ENCODE measurements around the gene KRTAP2-4.

DNA sequence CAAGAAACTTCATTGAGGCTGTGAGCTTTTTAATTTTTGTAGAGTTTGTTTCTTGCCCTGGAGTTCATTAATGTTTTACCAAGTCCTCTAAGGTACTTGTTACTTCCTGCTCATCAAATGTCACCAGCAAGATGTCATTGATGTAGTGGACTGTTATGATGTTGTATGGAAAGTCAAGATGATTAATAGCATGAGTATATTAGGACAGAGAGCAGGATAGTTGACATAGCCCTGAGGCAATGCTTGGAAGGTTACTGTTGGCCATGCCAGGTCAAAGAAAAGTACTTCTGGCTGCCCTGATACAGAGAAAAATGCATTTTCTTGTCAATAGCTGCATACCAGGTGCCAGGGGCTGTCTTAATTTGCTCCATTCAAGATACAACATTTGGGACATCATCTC, 45.3 kb downstream of the KRTAP2-4 start:
- TF ChIP-seq, protein P1, sequence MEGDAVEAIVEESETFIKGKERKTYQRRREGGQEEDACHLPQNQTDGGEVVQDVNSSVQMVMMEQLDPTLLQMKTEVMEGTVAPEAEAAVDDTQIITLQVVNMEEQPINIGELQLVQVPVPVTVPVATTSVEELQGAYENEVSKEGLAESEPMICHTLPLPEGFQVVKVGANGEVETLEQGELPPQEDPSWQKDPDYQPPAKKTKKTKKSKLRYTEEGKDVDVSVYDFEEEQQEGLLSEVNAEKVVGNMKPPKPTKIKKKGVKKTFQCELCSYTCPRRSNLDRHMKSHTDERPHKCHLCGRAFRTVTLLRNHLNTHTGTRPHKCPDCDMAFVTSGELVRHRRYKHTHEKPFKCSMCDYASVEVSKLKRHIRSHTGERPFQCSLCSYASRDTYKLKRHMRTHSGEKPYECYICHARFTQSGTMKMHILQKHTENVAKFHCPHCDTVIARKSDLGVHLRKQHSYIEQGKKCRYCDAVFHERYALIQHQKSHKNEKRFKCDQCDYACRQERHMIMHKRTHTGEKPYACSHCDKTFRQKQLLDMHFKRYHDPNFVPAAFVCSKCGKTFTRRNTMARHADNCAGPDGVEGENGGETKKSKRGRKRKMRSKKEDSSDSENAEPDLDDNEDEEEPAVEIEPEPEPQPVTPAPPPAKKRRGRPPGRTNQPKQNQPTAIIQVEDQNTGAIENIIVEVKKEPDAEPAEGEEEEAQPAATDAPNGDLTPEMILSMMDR (IDR thresholded peaks at IDR 0.05) = no peak
- no peak for TF ChIP-seq POLR2A (IDR thresholded peaks at IDR 0.05)
